GM12865 (cell line): Measurements from ENCODE around the gene RSRC1.
"Not testable (repeated sequence)": the region's sequence is repeated elsewhere in the genome, so short reads cannot be mapped to it uniquely, and the experiment has no call there.

Experiments used
- DNase-seq: peaks from one replicate; pipeline ENCODE4 v3.0.0; 2010; ENCODE audit warnings: low read depth
- H3K4me3 ChIP-seq: 2 replicates; pipeline ENCODE4 v1.5.1; 2011; ENCODE audit warnings: mild to moderate bottlenecking, low read depth, low read length, control low read depth
- CTCF ChIP-seq: IDR thresholded peaks from 2 replicates; pipeline ENCODE4 v1.5.1; 2011; ENCODE audit warnings: low read length, control low read depth, low read depth, inconsistent platforms; ENCODE audit not compliant: insufficient read depth; ENCODE audit errors: missing control alignments

The RSRC1 gene

GRCh38 chr3:158531334-158531733, 421.4 kb downstream of the RSRC1 start:
- TF ChIP-seq CTCF = no peak
- H3K4me3 ChIP-seq = no peak overlapping the region
- no peak for DNase-seq

- H3K4me3 ChIP-seq = no peak overlapping the region
- TF ChIP-seq CTCF = peak; percentile 29
- peak; percentile 53 for DNase-seq
Measured at GRCh38 chr3:158532099-158532734, 422.3 kb downstream of the RSRC1 start.

GRCh38 chr3:158535918-158536317, 426.0 kb downstream of the RSRC1 start:
- TF ChIP-seq CTCF = no peak
- H3K4me3 ChIP-seq = no peak overlapping the region
- DNase-seq = no peak

GRCh38 chr3:158539414-158540014, 429.6 kb downstream of the RSRC1 start:
- TF ChIP-seq CTCF = peak; percentile 35
- H3K4me3 ChIP-seq = no peak overlapping the region
- DNase-seq = peak; percentile 57

GRCh38 chr3:158540066-158540465, 430.2 kb downstream of the RSRC1 start:
- H3K4me3 ChIP-seq = no peak overlapping the region
- TF ChIP-seq CTCF = no peak
- no peak for DNase-seq

GRCh38 chr3:158548691-158549090, 438.8 kb downstream of the RSRC1 start:
- DNase-seq = no peak
- no peak overlapping the region for H3K4me3 ChIP-seq
- no peak for TF ChIP-seq CTCF

GRCh38 chr3:158549938-158550337, 440.0 kb downstream of the RSRC1 start:
- not testable (repeated sequence) for H3K4me3 ChIP-seq, DNase-seq
